Subcutaneous abdominal adipose tissue (tissue), 5 donors: ENCODE data around the gene KLHL15.
"Not testable (repeated sequence)": the region's sequence is repeated elsewhere in the genome, so short reads cannot be mapped to it uniquely, and the experiment has no call there.

ENCODE experiments used
- H3K27ac ChIP-seq: one replicate; pipeline ENCODE4 v1.7.0; 2013; ENCODE audit warnings: low read depth, mild to moderate bottlenecking, inconsistent platforms, low read length, moderate library complexity
- H3K27me3 ChIP-seq, 5 donors: one replicate each; pipeline ENCODE4 v1.7.0; 2013; ENCODE audit warnings: low read length in 5 of 5, inconsistent platforms in 1 of 5; ENCODE audit not compliant: control insufficient read depth in 5 of 5, insufficient read depth in 4 of 5
- H3K36me3 ChIP-seq, 5 donors: one replicate each; pipeline ENCODE4 v1.7.0; 2013; ENCODE audit warnings: low read length in 5 of 5; ENCODE audit not compliant: control insufficient read depth in 5 of 5, insufficient read depth in 5 of 5
- H3K4me1 ChIP-seq, 5 donors: one replicate each; pipeline ENCODE4 v1.7.0; 2013; ENCODE audit warnings: low read length in 5 of 5, mild to moderate bottlenecking in 3 of 5, moderate library complexity in 1 of 5; ENCODE audit not compliant: control insufficient read depth in 5 of 5, insufficient read depth in 5 of 5
- H3K4me3 ChIP-seq, 5 donors: one replicate each; pipeline ENCODE4 v1.7.0; 2013; ENCODE audit warnings: low read length in 5 of 5, low read depth in 1 of 5
- H3K9ac ChIP-seq, 5 donors: one replicate each; pipeline ENCODE4 v1.7.0; 2013; ENCODE audit warnings: low read length in 5 of 5, mild to moderate bottlenecking in 4 of 5, moderate library complexity in 3 of 5
- H3K9me3 ChIP-seq, 5 donors: one replicate each; pipeline ENCODE4 v1.7.0; 2013; ENCODE audit warnings: low read length in 5 of 5; ENCODE audit not compliant: control insufficient read depth in 5 of 5
- donor health status: healthy.
- donor health status: healthy.
- donor health status: healthy.
- donor health status: healthy.
- donor health status: healthy.

The KLHL15 gene

DNA sequence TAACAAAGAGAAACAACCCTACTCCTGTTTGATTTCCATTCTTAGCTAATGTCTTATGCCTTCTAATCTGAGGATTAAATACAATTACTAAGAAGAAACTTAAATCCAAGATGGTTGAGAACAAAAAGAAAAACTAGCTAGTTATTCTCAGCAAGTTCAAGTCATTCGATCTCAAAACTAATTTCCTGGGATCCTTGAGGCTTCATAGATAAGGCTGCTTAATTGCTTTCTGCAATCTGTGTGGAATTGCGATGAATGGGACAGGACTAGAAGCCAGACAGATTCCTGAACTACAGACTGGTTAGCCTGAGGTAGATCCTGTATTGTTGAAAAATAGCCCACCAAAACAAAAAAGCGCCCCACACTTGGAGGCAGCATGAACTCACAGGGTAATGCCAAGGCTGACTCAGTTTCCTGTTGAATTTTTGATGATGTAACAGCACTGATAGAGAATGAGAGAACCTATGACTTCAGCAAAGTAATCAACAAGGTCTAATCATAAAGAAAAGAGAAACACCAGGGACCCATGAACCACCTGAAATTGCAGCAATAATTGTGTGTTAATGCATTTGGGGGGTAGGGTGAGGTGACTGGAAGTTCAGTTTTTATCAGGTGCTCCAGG lies 33.9 kb downstream of the KLHL15 start:
- Histone ChIP-seq H3K4me3 (no peak overlapping the region), H3K27ac (no peak overlapping the region), H3K27me3 (peaks cover 0 to 5% (median 0%) of the 10 kb centered on the region in 5 donors), H3K9me3 (no peaks in the 10 kb centered on the region), H3K9ac (no peak overlapping the region), H3K4me1 (no peaks in the 10 kb centered on the region), H3K36me3 (peaks cover 3 to 14% (median 7%) of the 10 kb centered on the region in 5 donors)

GRCh38 chrX:23992431-23992830 lies 34.6 kb downstream of the KLHL15 start:
- Histone ChIP-seq H3K4me1 (no peaks in the 10 kb centered on the region), H3K9me3 (no peaks in the 10 kb centered on the region), H3K27me3 (peaks cover 0 to 7% (median 0%) of the 10 kb centered on the region in 5 donors), H3K9ac (no peak overlapping the region), H3K27ac (no peak overlapping the region), H3K4me3 (no peak overlapping the region), H3K36me3 (peaks cover 7 to 20% (median 12%) of the 10 kb centered on the region in 5 donors)

GRCh38 chrX:23990455-23990854 lies 36.5 kb downstream of the KLHL15 start:
- no peak overlapping the region for H3K4me3 ChIP-seq
- H3K36me3 ChIP-seq: peaks cover 8 to 20% (median 12%) of the 10 kb centered on the region in 5 donors
- H3K9me3 ChIP-seq: no peaks in the 10 kb centered on the region
- no peak overlapping the region for H3K27ac ChIP-seq
- H3K4me1 ChIP-seq: no peaks in the 10 kb centered on the region
- peaks cover 0 to 7% (median 0%) of the 10 kb centered on the region in 5 donors for H3K27me3 ChIP-seq
- no peak overlapping the region for H3K9ac ChIP-seq

DNA sequence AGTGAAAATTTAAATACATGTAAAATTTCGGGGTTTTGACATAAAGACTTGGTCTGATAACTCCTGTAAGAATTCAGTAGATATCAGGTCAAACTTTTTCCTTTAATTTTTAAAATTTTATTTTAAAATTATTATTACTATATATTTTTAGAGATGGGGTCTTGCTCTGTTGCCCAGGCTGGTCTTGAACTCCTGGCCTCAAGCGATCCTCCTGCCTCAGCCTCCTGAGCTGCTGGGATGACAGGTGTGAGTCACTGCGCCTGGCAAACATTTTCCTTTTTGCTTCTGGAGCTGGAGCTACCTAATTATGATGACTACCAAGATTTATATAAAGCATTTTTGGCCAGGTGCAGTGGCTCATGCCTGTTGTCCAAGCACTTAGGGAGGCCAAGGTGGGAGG lies 37.3 kb downstream of the KLHL15 start:
- H3K9me3 ChIP-seq: no peaks in the 10 kb centered on the region
- no peak overlapping the region for H3K9ac ChIP-seq
- no peak overlapping the region for H3K27ac ChIP-seq
- H3K36me3 ChIP-seq: peaks cover 8 to 20% (median 12%) of the 10 kb centered on the region in 5 donors
- H3K4me1 ChIP-seq: no peaks in the 10 kb centered on the region
- peaks cover 0 to 7% (median 0%) of the 10 kb centered on the region in 5 donors for H3K27me3 ChIP-seq
- H3K4me3 ChIP-seq: no peak overlapping the region

DNA sequence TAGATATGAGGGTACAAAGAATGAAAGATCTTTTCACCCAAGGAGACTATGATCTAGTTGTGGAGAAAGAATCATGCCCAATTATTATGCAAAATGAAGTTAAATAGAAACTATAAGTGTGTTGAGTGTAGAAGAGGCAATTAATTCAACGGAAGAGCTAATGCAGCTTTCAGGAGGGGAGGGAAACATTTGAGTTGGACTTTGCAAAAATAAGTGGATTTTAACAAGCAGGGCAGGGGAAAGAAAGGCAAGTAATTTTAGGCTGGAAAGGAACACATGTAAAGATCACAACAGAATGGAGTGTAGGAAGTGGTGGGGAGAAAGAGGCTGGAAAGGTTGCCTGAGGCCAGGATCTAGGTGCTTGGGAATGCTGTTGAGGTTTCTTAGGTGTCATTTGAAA lies 44.1 kb downstream of the KLHL15 start:
- Histone ChIP-seq H3K9ac (no peak overlapping the region), H3K4me1 (no peaks in the 10 kb centered on the region), H3K27me3 (peaks cover 0 to 14% (median 2%) of the 10 kb centered on the region in 5 donors), H3K4me3 (no peak overlapping the region), H3K9me3 (no peaks in the 10 kb centered on the region), H3K36me3 (peaks cover 2 to 5% (median 3%) of the 10 kb centered on the region in 5 donors), H3K27ac (no peak overlapping the region)

GRCh38 chrX:23981711-23982110 lies 45.3 kb downstream of the KLHL15 start:
- H3K27ac ChIP-seq: no peak overlapping the region
- no peaks in the 10 kb centered on the region for H3K36me3 ChIP-seq
- H3K9me3 ChIP-seq: no peaks in the 10 kb centered on the region
- H3K27me3 ChIP-seq: peaks cover 0 to 14% (median under 1%) of the 10 kb centered on the region in 5 donors
- no peaks in the 10 kb centered on the region for H3K4me1 ChIP-seq
- H3K9ac ChIP-seq: no peak overlapping the region
- H3K4me3 ChIP-seq: no peak overlapping the region

DNA sequence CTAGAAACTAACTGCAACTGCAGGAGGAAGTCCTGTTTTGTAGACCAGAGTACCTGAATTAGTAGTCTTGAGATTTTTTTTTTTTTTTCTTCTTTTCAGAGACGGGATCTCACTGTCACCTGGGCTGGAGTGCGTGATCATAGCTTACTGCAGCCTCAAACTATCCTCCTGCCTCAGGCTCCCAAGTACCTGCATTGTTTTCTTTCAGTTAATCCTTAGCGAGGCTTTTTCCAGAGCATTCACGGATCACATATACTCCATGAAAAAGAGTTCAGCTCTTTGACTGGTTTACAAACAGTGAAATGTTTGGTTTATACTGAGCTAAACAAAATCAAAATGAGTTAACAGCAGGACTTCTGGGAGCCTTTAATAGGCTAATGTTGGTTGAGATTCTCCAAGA lies 45.8 kb downstream of the KLHL15 start:
- Histone ChIP-seq H3K4me1 (peaks cover 0 to 3% (median 0%) of the 10 kb centered on the region in 5 donors), H3K27ac (no peak overlapping the region), H3K9ac (no peak overlapping the region), H3K4me3 (no peak overlapping the region), H3K9me3 (no peaks in the 10 kb centered on the region), H3K27me3 (peaks cover 0 to 14% (median 2%) of the 10 kb centered on the region in 5 donors), H3K36me3 (no peaks in the 10 kb centered on the region)

- H3K9ac ChIP-seq: no peak overlapping the region
- H3K4me3 ChIP-seq: no peak overlapping the region
- H3K27me3 ChIP-seq: peaks cover 0 to 14% (median 2%) of the 10 kb centered on the region in 5 donors
- no peaks in the 10 kb centered on the region for H3K36me3 ChIP-seq
- no peaks in the 10 kb centered on the region for H3K9me3 ChIP-seq
- no peak overlapping the region for H3K27ac ChIP-seq
- H3K4me1 ChIP-seq: peaks cover 0 to 3% (median 0%) of the 10 kb centered on the region in 5 donors
These were observed 47.0 kb downstream of the KLHL15 start for GRCh38 chrX:23980011-23980441.

- Histone ChIP-seq H3K4me3 (no peak overlapping the region), H3K9me3 (no peaks in the 10 kb centered on the region), H3K4me1 (peaks cover 0 to 3% (median 0%) of the 10 kb centered on the region in 5 donors), H3K27me3 (peaks cover 0 to 14% (median 2%) of the 10 kb centered on the region in 5 donors), H3K36me3 (no peaks in the 10 kb centered on the region), H3K27ac (no peak overlapping the region), H3K9ac (no peak overlapping the region)
These were observed 48.5 kb downstream of the KLHL15 start for GRCh38 chrX:23978491-23978890.

DNA sequence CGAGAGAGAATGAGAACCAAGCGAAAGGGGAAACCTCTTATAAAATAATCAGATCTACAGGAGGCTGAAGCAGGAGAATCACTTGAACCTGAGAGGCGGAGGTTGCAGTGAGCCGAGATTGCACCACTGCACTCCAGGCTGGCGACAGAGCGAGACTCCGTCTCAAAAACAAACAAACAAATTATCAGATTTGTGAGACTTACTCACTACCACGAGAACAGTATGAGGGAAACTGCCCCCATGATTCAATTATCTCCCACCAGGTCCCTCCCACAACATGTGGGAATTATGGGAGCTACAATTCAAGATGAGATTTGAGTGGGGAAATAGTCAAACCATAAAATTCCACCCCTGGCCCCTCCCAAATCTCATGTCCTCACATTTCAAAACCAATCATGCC lies 61.4 kb downstream of the KLHL15 start:
- H3K9ac ChIP-seq, H3K36me3 ChIP-seq, H3K4me3 ChIP-seq, H3K4me1 ChIP-seq, H3K27me3 ChIP-seq, H3K9me3 ChIP-seq, H3K27ac ChIP-seq: not testable (repeated sequence)
